ENCODE data around the gene PHPT1.
A peak's percentile ranks its signal among the peaks of the same experiment; 100 is the strongest.
"Not testable (repeated sequence)": the region's sequence is repeated elsewhere in the genome, so short reads cannot be mapped to it uniquely, and the experiment has no call there.

Gene PHPT1

DNA sequence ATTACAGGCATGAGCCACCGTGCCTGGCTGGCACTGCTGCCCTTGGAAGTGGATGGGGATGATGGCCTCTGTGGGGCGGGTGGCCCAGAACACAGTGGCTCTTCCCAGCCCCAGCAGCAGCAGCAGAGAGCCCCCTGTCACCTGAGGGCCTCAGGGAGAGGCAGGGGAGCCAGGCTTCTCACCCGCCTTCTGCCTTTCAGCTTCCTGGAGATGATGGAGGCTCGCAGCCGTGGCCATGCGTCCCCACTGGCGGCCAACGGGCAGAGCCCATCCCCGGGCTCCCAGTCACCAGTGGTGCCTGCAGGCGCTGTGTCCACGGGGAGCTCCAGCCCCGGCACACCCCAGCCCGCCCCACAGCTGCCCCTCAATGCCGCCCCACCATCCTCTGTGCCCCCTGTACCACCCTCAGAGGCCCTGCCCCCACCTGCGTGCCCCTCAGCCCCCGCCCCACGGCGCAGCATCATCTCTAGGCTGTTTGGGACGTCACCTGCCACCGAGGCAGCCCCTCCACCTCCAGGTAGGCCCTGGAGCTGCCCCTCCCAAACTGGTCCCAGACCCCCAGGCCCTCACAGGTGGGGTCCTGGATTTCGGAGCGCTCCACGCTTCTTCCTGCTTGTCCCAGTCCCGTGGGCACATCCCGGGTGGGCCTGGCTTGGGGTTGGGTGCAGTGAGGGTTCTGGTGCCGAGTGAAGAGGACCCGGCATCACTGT, 11.9 kb upstream of the PHPT1 start:
- no peak for DNase-seq (ENCODE audit: low read depth in 2 of 2)

DNA sequence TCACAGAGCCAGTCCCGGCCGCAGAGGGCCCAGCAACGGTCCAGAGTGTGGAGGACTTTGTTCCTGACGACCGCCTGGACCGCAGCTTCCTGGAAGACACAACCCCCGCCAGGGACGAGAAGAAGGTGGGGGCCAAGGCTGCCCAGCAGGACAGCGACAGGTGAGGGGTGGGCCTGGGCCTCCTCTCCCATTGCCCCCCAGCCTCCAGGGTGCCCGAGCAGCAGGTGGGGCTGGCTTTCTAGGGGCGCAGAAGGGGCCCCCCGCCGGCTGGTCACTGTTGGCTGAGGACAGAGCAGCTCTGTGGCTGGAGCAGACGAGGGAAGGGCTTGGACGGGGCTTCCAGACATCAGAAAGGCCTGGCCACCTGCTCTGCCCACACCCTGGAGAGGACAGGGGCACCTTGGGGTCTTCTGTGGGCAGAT, 11.3 kb upstream of the PHPT1 start:
- DNase-seq (ENCODE audit: low read depth in 2 of 2), result not testable (repeated sequence)

- no peak for DNase-seq (ENCODE audit: low read depth in 2 of 2)
Measured at GRCh38 chr9:136838314-136839228, 10.6 kb upstream of the PHPT1 start.

- DNase-seq (ENCODE audit: low read depth in 2 of 2), result no peak
Measured at GRCh38 chr9:136839229-136840139, 9.7 kb upstream of the PHPT1 start.

GRCh38 chr9:136840140-136840876, 8.9 kb upstream of the PHPT1 start:
- DNase-seq (ENCODE audit: low read depth in 2 of 2), result no peak

DNA sequence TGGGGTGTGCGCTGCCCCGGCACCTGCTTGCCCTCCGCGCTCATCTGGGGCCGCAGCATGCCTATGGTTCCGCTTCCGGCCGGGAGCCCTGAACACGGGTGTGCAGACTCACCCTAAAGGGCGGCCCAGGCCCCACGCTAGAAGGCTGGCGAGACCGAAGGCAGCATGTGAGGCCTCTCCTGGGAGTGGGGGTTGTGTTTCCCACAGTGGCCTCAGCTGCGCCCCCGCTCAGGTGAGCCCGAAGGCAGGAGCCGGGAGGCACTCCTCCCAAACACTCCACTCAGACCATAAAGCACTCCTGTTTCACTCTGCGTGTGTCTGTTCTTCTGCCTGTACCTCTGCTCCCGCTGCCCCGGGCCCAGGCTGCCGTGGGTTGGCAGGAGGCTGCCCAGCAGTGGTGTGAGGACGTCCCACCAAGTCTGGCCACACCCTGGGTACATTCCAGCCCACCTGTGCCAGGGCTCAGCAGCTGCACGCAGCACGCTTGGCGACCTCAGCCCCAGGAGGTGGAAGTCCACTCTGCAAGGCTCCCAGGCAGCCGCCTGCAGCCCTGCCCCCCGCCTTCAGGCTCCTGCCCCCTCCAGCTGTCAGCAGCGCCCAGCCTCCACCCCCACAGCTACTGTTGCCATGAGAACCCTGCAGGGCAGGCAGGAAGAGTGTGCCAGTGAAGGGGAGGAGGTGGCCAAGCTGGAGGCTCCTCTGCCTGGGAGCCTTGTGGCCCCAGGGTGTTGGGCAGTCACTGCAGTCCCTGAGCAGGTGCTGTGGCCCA, 8.1 kb upstream of the PHPT1 start:
- DNase-seq (ENCODE audit: low read depth in 2 of 2), result no peak

GRCh38 chr9:136841646-136842379, 7.4 kb upstream of the PHPT1 start:
- not testable (repeated sequence) for DNase-seq (ENCODE audit: low read depth in 2 of 2)

DNA sequence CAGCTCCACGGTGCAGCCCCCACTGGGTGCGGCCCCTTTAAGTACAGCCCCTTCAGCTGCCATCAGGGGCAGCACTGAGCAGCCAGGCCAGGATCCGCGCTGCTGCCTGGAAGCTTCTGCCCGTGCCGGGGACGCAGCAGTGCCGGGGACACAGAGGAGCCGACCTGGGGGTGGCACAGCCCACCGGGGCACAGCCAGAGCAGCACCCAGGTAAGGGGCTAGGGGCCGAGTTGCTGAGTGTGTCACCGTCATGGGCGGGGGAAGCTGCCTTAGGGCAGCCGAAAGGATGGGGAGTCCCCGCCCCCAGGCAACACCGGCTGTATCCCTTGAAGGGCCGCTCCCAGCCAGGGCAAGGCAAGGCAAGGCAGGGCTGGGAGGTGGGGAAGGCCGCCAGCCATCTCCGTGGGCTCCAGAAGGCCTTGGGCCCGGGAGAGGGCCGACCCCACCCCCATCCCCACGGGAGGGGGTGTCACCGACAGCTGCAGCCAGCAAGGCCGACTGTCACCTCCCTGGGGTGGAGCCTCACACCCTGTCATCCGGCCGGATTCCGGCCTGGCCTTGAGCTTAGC, 6.7 kb upstream of the PHPT1 start, which contains the start of gene AJM1:
AJM1 (plus strand) TSS at position 99 of the 569 bp plus-strand sequence. CDS start 1,937 bp downstream, outside the sequence.
- DNase-seq (ENCODE audit: low read depth in 2 of 2), result peak; percentile 57 to 71

DNA sequence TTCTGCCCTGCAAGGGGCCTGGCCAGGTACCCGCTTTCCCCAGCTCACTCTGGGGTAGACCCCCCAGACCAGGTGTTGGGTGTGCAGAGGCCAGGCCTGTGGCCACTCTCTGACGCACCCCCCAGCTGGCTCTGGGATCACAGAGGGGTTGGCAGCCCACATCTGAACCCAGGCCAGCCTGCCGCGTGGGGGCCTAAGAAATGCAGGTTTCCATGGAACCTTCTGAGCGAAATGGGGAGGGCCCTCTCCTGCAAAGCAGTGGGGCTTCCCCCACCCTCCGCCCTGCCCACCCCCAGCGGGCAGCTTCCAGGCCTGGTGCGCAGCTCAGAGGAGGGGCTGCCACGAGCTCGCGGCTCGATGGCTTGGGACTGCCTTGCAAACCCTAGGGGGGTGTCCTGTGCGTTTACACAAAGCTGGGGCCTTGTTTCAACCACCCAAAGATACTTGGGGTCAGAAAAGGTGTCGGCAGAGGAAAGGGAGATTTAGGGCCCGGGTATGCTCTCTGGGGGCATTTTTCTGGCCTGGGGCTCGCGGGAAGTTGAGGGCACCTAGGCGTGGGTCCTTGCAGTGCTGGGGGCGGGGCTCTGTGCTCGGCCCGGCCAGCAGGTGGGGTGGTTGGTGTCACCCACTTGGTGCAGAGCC, 5.9 kb upstream of the PHPT1 start:
- DNase-seq (ENCODE audit: low read depth in 2 of 2), result not testable (repeated sequence)

- DNase-seq (ENCODE audit: low read depth in 2 of 2), result peak; percentile 43 to 57
Measured at GRCh38 chr9:136843801-136844740, 5.1 kb upstream of the PHPT1 start.

- no peak for DNase-seq (ENCODE audit: low read depth in 2 of 2)
Measured at GRCh38 chr9:136844761-136845464, 4.3 kb upstream of the PHPT1 start.

DNA sequence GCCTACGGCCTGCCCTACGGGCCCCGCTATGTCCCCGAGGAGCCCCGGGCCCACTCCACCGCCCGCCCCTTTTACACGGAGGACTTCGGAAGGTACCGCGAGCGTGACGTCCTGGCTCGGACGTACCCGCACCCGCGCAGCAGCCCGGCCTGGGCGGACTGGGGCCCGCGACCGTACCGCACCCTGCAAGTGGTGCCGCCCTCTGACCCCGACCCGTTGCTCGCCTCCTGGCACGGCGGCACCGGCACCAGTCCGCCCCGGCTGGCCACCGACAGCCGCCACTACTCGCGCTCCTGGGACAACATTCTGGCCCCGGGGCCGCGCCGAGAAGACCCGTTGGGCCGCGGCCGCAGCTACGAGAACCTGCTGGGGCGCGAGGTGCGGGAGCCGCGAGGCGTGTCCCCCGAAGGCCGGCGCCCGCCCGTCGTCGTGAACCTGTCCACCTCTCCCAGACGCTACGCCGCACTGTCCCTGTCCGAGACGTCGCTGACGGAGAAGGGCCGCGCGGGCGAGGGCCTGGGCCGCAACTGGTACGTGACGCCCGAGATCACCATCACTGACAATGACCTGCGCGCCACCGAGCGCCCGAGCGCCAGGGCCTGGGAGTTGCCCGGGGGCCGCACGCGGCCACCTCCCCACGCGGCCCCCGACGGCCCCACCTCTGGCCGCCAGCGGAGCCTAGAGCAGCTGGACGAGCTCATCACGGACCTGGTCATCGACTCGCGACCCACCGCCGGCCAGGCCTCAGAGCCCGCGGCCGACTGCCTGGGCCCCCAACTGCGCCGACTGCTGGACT, 3.5 kb upstream of the PHPT1 start:
- DNase-seq (ENCODE audit: low read depth in 2 of 2), result no peak

DNA sequence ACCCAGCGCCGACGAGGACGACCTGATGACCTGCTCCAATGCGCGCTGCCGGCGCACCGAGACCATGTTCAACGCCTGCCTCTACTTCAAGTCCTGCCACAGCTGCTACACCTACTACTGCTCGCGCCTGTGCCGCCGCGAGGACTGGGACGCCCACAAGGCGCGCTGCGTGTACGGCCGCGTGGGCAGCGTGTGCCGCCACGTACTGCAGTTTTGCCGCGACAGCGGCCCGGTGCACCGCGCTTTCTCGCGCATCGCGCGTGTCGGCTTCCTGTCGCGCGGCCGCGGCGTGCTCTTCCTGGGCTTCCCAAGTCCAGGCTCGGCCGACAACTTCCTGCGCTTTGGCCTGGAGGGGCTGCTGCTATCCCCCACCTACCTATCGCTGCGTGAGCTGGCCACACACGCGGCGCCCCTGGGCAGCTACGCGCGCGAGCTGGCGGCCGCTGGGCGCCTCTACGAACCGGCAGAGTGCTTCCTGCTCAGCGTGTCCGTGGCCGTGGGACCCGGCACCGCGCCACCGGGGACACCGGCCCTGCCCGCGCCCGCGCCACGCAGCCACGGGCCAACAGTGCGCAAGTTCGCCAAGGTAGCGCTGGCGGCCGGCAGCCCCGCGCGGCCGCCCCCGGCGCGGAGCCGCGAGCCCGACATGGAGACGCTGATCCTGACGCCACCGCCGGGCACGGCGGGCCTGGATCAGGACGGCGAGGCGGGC, 2.7 kb upstream of the PHPT1 start:
- DNase-seq (ENCODE audit: low read depth in 2 of 2), result no peak

- DNase-seq (ENCODE audit: low read depth in 2 of 2), result no peak
Measured at GRCh38 chr9:136847088-136847825, 2.0 kb upstream of the PHPT1 start.

All from activated CD4-positive, alpha-beta T cell treated with anti-CD3 and anti-CD28 coated beads for 24 hours (primary cell).